Regular cardiac myocyte (primary cell): ENCODE data around the gene RDH12. TPM values are rescaled to one million over a fixed set of nuclear protein-coding genes. Genes with fewer than 3 reads are reported as not detected.

ENCODE experiments used
- total RNA-seq: library from RNA; depleted of rRNA; stranded (reverse); fragments of >200 nt; gene quantifications from 2 replicates; pipeline ENCODE4 v1.2.3, GENCODE V29; 2014

The RDH12 gene
- under 0.01 TPM in 1 of 2 replicates, not detected in the other for total RNA-seq

GRCh38 chr14:67701492-67701891 lies at the start of gene RDH12:
Gene RDH12, plus strand, starts transcription at chr14:67701886. Its CDS starts 20,757 bp downstream, at chr14:67722643.

DNA sequence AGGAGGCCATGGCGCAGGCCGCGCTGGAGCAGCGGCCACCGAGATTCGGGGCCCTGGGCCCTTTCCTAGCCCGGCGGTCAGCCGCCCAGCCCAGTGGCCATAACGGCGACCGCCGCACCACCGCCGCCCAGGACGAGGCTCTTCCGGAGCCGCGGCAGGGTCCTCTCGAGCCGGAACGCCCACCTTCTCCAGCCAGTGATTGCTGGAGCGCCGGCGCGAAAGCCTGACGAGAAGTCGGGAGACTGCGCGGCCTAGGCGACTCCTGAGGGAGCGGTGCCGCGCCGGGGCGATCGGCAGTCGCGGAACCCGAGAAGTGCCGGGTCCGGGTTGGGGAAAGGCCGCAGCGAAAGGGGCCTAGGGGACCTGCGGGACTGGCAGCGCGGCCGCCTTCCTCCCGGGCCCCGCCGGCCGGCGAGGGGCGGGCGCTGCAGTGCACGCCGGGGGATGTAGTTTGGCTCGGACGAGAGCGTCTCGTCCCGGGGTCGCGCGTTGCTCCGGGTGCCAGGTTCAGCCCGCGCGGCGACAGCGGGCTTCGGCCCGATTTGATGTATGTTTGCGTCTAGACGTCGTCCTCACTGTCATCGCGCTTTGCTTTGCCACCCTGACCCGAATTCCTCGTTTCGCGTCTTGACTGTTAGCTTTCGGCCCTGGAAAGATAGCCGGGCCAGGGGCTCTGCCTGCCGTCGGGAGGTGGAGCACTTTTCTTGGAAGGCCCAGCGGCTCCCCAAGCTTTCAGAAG lies 27.0 kb upstream of the RDH12 start, which contains the start of gene VTI1B:
TSS of gene VTI1B (minus strand) at position 153 of the 739 bp plus-strand sequence. CDS start at position 10, 143 bp downstream.

GRCh38 chr14:67695394-67695949 lies 6.2 kb upstream of the RDH12 start, which contains the start of gene RDH11:
Gene RDH11, minus strand, starts transcription at chr14:67695764. Its CDS starts 61 bp downstream, at chr14:67695703.

Other genes starting within 250 kb of the RDH12 start
- gene TMEM229B, start 213.2 kb upstream of the RDH12 start, total RNA-seq, result under 0.01 and 4.5 TPM in 2 replicates
- gene PLEKHH1, start 168.6 kb upstream of the RDH12 start, total RNA-seq, result 0.38 and 0.56 TPM in 2 replicates
- 12.7 and 16.5 TPM in 2 replicates for gene PIGH, start 101.6 kb upstream of the RDH12 start, total RNA-seq
- 5.4 and 7.9 TPM in 2 replicates for gene ARG2, start 82.0 kb upstream of the RDH12 start, total RNA-seq
- 63.1 and 73.6 TPM in 2 replicates for gene VTI1B, start 27.3 kb upstream of the RDH12 start, total RNA-seq
- 132 and 152 TPM in 2 replicates for gene RDH11, start 6.1 kb upstream of the RDH12 start, total RNA-seq
- 11.3 and 17.8 TPM in 2 replicates for gene ZFYVE26, start 114.7 kb downstream of the RDH12 start, total RNA-seq
- 16.7 and 21.1 TPM in 2 replicates for gene RAD51B, start 117.9 kb downstream of the RDH12 start, total RNA-seq